Stimulated activated CD8-positive, alpha-beta memory T cell treated with anti-CD3 and anti-CD28 coated beads, Interleukin-12 subunit alpha, Interleukin-12 subunit beta, amount 100 ng/mL, for 1 hour (primary cell): ENCODE results near the gene IL21R.
A peak's percentile ranks its signal among the peaks of the same experiment; 100 is the strongest.

Source experiments
- DNase-seq: peaks from one replicate; pipeline ENCODE4 v3.0.0-alpha.2; 2020; ENCODE audit warnings: low read depth

IL21R gene

DNA sequence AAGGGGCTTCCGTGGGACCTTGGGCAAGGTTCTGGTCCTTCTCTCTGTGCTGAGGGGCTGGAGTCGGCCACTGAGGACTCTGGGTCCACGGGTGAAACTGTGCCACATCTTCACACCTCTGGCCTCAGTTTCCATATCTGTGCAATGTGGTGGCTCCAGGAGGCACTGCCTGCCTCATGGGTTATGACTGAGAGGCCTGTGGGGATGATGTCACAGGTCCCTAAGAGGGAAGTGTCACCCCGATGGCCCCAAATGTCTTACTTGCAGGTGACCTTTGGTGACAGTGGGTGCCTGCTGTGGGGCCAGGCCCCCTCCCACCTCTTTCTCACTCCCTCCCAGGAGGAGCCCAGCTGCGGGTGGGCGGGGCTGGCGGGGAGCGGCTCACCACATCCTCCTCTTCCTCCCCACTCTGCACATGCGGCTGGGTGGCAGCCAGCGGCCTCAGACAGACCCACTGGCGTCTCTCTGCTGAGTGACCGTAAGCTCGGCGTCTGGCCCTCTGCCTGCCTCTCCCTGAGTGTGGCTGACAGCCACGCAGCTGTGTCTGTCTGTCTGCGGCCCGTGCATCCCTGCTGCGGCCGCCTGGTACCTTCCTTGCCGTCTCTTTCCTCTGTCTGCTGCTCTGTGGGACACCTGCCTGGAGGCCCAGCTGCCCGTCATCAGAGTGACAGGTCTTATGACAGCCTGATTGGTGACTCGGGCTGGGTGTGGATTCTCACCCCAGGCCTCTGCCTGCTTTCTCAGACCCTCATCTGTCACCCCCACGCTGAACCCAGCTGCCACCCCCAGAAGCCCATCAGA is at the start of gene IL21R:
Gene IL21R (plus strand): TSS at position 407 of the 801 bp plus-strand sequence. CDS start 27,898 bp downstream, outside the sequence.
- peak; percentile 75 for DNase-seq

DNA sequence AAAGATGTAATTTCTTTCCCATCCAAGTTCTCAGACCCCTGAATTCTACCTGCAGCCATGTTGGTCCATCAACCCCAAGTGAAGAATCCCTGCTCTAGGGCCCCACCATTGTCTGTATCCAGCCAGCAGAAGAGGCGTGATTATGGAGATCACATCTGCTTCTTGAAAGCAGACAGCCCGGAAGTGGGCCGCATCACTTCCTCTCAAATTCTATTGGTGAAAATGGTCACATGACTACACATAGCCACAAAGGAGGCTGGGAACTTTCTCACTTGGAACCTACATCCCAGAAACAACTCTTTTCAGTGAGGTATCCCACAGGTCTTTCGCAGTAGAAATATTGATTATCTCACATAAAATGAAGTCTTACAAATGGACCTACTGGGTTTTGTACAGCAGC is 48.1 kb upstream of the IL21R start:
- no peak for DNase-seq

DNA sequence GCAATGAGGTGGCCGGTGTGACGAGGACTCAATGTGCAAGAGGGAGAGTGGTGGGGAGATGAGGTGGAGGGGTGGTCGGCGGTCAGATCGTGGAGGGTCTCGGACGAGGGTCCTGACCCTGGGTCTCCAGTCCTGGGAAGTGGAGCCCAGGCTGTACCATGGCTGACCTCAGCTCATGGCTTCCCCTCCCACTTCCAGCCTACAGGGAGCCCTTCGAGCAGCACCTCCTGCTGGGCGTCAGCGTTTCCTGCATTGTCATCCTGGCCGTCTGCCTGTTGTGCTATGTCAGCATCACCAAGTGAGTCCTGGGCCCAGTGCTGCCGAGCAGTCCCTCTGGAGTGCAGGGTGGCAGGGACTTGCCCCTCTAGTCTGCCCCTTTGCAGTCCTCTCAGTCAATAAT is 46.4 kb upstream of the IL21R start:
- DNase-seq = no peak

DNA sequence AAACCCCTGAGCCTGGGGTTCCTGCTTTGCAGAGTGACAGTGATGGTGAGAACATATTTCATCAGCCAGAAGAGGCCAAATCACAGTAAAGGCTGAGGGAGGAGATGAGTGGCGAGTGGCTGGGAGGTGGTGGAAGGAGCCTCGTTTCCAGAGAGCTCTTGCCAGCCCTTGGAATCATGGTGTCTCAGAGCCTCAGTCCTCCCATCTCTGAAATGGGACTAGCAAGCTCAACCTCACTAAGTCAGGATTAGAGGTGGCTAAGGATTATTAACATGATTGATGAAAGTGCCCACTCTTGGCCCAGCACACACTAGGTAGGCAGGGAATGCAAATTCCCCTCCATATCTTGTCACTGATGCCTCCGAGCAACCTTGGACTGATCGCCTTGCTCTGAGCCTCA is 45.2 kb upstream of the IL21R start:
- no peak for DNase-seq

DNA sequence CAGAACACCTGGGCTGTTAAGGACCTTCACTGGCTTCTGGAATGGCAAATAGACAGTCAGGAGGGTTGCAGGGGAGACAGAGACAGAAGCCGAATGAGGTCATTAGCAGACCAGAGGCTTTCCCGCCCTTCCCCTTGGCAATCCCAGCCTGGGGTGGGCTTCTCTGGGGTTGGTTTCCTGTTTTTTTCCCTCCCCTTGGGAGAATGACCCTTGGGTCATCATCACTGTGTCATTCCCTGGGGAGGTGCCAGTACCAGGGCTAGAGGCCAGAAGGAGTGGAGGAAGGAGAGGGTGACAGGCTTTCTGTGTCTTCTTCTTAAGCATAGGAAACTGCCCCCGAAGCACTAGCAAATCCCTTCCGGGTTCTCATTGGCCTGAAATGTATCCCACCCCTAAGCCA is 42.9 kb upstream of the IL21R start:
- no peak for DNase-seq

DNA sequence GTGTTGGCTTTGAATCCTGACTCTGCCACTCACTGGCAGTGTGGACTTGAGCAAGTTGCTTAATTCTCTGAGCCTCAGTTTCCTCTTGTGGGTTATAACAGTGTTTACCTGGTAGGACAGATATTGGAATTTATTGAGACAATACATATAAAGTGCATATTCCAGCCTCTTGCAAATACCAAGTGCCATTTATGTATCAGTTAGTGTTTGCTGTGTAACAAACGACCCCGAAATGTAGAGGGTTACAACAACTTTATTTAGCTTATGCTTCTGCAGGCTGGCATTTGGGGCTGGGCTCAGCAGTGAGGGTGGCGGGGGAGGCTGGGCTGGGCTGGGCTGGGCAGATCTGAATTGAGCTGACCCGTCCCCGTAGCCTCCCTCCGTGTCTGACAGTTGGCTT is 42.4 kb upstream of the IL21R start:
- DNase-seq = no peak

DNA sequence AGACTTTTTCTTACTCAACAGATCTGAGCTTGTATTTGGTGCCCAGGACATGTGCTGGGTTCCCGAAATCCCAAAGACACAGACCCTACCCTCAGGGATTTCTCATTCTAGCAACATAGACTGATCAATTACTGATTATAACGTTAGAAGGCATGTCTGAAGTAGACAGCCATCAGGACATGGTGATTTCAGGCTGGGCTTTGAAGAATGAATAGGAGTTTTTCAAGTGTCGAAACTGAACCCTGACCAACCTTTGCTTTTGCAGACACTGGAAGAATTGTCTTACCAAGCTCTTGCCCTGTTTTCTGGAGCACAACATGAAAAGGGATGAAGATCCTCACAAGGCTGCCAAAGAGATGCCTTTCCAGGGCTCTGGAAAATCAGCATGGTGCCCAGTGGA is 40.0 kb upstream of the IL21R start:
- DNase-seq = no peak

DNA sequence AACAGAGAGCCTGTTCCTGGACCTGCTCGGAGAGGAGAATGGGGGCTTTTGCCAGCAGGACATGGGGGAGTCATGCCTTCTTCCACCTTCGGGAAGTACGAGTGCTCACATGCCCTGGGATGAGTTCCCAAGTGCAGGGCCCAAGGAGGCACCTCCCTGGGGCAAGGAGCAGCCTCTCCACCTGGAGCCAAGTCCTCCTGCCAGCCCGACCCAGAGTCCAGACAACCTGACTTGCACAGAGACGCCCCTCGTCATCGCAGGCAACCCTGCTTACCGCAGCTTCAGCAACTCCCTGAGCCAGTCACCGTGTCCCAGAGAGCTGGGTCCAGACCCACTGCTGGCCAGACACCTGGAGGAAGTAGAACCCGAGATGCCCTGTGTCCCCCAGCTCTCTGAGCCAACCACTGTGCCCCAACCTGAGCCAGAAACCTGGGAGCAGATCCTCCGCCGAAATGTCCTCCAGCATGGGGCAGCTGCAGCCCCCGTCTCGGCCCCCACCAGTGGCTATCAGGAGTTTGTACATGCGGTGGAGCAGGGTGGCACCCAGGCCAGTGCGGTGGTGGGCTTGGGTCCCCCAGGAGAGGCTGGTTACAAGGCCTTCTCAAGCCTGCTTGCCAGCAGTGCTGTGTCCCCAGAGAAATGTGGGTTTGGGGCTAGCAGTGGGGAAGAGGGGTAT is 39.3 kb upstream of the IL21R start:
- no peak for DNase-seq

DNA sequence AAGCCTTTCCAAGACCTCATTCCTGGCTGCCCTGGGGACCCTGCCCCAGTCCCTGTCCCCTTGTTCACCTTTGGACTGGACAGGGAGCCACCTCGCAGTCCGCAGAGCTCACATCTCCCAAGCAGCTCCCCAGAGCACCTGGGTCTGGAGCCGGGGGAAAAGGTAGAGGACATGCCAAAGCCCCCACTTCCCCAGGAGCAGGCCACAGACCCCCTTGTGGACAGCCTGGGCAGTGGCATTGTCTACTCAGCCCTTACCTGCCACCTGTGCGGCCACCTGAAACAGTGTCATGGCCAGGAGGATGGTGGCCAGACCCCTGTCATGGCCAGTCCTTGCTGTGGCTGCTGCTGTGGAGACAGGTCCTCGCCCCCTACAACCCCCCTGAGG is 38.7 kb upstream of the IL21R start:
- DNase-seq = no peak

DNA sequence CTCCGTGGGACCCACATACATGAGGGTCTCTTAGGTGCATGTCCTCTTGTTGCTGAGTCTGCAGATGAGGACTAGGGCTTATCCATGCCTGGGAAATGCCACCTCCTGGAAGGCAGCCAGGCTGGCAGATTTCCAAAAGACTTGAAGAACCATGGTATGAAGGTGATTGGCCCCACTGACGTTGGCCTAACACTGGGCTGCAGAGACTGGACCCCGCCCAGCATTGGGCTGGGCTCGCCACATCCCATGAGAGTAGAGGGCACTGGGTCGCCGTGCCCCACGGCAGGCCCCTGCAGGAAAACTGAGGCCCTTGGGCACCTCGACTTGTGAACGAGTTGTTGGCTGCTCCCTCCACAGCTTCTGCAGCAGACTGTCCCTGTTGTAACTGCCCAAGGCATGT is 38.2 kb upstream of the IL21R start:
- no peak for DNase-seq

DNA sequence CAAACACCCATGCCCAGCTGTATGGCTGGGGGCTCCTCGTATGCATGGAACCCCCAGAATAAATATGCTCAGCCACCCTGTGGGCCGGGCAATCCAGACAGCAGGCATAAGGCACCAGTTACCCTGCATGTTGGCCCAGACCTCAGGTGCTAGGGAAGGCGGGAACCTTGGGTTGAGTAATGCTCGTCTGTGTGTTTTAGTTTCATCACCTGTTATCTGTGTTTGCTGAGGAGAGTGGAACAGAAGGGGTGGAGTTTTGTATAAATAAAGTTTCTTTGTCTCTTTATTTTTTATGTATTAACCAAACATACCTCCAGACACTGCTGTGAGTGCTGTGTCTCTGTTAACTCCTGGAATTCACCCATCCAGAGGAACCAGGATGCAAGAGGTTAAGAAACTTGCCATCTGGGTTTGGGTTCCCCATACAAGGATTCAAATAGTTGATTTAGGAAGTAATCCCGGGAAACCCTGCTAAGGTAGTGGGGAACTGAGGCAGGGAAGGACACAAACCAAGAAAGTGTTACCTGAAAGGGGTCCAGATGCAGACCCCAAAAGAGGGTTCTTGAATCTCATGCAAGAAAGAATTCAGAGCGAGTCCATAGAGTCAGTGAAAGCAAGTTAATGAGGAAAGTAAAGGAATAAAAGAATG is 37.4 kb upstream of the IL21R start:
- DNase-seq = no peak

DNA sequence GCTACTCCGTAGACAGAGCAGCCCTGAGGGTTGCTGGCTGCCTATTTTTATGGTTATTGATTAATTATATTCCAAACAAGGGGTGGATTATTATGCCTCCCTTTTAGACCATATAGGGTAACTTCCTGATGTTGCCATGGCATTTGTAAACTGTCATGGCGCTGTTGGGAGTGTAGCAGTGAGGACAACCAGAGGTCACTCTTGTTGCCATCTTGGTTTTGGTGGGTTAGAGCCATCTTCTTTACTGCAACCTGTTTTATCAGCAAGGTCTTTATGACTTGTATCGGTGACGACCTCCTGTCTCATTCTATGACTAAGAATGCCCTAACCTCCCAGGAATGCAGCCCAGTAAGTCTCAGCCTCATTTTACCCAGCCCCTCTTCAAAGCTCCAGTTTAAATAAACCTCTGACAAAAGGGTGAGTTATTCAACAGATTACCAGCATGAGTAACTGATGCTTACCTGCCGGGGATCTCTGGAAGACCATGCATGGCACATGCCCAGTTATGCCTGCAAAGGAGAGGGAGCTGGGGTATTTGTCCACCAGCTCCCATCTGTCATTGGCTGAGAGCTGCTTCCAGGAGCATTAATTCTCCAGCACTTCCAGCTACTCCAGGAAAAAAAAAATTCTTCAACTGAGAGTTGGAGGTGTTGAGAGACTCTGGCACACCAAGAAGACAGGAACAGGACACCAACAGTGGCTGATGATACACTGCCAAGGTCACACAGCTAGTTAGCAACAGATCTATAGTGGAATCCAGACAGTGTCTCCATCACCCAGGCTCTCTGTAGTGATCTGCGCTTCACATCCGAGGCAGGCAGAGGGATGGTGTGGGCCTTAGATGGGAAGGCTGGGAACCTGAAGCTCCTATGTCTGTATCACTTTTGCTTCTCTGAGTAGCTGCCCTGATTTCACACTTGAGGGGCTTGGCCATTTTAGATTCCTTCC is 36.6 kb upstream of the IL21R start:
- DNase-seq = no peak

DNA sequence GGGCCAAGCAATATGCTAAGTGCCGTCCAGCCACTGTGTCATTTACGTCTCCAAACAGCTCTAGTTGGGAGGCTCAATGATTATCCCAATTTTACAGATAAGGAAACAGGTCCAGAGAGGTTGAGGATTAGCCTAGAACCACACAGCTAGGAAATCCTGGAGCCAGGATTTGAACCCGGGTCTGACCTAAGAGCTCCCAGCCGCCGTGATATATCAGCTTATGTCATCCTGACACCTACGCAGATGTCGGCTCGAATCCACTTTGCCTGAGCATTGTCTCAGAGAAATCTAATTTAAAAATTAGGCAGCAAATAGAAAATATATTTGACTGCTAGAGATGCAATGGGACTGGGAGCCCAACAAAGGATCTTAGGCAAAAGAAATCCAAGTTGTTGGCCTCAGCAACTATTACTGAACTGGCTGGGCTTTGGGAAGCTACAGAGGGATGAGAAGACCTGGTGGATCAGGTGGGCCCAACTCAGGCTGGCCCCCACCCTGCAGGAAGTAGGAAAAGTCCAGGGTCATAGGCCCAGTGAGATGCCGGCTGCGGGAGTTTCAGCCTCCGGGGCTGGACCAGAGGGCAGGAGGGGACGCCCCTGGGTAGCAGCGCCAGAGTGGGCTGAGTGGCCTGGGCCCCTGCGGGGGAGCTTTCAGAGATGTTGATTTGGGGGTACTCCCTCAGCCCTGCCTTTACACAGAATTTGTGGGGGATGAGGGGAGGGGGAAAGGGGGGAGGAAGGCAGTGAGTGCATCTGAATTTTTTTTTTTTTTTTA is 35.1 kb upstream of the IL21R start:
- no peak for DNase-seq

DNA sequence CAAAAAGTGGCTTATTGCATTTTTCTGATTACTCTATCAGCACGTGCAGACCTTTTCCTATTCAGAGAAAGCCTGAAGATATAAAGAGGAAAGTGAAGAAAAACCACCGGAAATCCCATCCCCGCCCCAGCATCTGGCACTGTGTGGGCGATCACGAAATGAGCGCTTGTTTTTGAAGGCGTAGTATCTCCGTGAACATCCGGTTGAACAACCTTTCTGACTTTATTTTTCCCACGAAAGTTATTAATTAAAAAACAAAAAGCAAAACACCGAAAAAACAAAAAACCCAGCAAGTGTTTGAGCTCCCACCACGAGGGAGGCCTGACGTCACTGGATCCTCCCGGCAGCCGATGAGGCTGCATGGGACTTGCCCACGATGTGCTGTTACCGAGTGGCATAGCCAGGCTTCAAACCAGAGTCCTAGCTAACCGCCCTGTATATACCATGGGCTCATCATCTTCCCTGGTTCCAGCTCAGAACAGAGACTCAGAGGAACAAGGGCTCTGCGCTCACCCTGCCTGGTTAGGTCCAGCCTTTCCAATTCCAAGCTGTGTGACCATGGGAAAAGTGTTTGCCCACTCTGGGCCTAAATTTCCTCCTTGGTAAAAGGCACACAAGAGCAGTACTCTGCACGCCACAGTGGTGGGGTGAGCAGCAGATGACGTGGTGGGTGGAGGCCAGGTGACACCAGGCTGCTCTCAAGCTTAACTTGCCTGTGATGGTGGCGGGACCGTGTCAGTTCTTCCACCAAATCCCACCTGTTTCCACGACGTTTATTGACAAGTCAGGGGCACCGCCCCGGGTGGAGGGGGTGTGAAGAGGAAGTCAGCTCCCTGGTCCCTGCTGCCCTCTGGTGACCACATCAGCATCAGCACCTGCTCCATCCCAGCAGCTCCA is 34.3 kb upstream of the IL21R start:
- DNase-seq = peak; percentile 85

DNA sequence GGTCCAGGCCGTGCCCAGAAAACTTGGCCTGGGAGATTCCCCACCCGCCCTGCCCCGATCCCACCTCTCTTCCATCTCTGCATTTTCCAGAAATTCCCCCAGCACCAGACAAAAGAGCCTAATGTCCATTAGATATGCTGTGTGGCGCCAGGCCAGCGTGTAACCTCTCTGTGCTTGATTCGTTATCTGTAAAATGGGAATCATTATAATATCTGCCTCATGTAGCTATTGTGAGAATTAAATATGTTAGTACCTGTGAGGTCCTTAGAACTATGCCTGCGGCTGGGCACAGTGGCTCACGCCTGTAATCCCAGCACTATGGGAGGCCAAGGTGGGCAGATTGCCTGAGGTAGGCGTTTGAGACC is 33.6 kb upstream of the IL21R start:
- DNase-seq = no peak

DNA sequence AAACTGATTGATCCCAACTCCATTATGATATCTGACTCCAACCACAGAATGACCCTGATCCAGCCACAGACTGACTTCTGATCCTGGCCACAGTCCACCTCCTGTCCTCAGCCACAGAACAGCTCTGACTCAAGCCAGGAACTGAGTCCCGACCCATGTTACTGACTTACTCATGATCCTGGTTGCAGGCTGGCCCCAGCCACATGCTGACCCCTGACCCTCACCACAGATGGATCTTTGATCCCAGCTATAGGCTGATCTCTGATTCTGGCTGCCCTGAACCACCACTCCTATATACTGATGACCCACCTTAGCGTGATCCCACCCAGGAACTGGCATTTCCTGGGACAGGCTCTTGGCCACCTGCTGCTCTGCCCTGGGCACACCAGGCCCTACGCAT is 32.2 kb upstream of the IL21R start:
- DNase-seq = no peak

DNA sequence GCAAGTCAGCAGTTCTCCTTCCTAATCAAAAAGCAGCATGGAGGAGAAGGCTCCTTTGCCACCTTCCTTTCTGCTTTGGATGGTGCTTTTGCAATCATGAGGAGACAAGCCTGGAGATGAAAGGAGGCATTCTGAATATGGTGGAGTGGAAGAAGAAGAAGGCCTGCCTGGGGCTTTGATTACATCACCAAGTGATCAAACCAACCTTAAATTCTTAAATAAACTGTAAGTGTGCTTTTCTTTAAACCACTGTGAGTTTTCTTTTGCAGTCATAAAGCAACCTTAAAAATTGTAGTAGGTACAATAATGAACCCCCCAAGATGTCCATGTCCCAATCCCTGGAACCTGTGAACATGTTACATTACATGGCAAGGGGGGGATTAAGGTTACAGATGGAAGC is 31.7 kb upstream of the IL21R start:
- no peak for DNase-seq

DNA sequence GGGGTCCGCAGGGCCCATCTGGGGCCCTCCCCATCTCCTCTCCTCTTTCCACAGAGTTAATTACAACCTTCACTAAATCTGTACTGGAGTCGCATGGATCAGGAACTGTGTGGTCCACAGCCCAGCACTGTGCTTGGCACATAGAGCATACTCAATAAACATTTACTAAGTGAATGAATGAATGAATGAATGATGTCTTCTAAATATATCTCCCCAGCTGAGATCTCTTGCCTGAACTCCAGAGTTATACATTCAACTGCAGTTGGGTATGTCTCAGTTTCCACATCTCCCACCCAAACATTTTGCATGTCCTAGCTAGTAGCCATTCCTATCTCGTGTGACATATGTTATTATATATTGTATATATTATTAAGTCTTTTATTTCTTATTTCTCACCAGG is 28.7 kb upstream of the IL21R start:
- DNase-seq = no peak

DNA sequence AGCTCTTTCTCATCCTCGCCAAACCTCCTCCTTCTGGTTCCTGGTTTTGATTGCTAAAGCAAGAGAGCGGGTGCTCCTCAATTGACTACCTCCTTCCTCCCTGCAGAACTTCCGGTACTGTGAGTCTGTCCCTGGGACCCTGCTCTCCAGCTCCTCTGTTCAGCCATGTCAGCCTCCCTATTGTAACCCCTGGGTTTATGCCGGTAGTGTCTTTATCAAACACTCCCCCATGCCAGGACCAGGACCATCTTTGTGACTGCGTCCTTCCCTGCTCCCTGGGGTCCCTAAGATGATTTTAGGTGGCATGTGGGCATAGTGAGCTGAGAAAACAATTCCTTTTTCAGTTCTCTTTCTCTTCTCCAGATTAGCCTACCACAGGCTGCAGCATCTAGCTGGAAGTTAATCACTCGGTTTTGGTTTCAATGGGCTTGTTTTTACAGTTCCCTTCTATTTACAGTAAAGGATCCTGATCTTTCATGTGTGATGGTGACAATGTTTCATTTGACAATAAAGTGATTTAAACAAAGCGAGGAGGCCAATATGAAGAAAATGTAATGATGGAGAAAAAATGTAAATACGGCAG is 27.7 kb upstream of the IL21R start:
- no peak for DNase-seq

DNA sequence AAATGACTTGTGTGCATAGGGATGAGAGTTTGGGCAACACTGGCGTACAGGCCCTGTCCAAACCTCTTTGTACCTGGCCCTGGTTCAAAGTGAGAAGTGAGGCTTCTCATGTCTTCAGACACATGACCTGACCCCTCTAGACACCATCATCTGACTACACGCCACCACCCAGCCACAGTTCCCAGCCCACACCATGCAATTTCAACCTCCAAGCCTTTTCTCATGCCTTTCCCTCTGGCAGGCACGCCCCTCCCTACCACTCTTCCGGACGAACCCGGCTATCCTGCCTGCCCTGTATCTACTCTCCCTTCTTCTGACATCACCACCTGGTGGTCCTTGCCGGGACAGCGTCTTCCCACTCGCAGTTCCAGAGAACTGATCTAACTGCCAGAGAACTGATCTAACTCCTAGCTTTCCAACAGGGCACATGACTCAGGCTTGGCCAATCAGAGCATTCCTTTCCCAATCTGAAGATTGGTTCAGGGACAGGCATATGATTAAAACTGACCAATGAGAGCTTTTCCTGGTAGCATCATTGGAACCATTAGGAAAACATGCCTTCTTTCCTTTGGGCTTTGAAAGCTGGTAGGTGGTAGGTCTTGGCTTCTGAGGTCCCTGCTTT is 27.1 kb upstream of the IL21R start:
- no peak for DNase-seq
